NOMO-1 treated with dmso at 0.1 percent for 144 hours (cell line): ENCODE results near the gene DLEU7.

Experiments used
- DNase-seq: peaks from one replicate; lab custom pipeline; 2025; ENCODE audit not compliant: unreplicated experiment; lab: John Stamatoyannopoulos, UW

DLEU7 gene

GRCh38 chr13:50797091-50797490 lies 46.4 kb downstream of the DLEU7 start:
- no peak for DNase-seq

- no peak for DNase-seq
Observed at GRCh38 chr13:50796463-50796862, 47.0 kb downstream of the DLEU7 start.

- peak; percentile 17 for DNase-seq
Observed at GRCh38 chr13:50794226-50794625, 49.3 kb downstream of the DLEU7 start.

- DNase-seq = no peak
Observed at GRCh38 chr13:50793026-50793425, 50.5 kb downstream of the DLEU7 start.

- no peak for DNase-seq
Observed at GRCh38 chr13:50788551-50789210, 54.8 kb downstream of the DLEU7 start.

GRCh38 chr13:50787316-50788195 lies 55.9 kb downstream of the DLEU7 start:
- DNase-seq = no peak

GRCh38 chr13:50783717-50784290 lies 59.7 kb downstream of the DLEU7 start:
- no peak for DNase-seq

GRCh38 chr13:50783066-50783465 lies 60.4 kb downstream of the DLEU7 start:
- no peak for DNase-seq

GRCh38 chr13:50780201-50781015 lies 63.1 kb downstream of the DLEU7 start:
- no peak for DNase-seq

GRCh38 chr13:50779443-50780200 lies 63.9 kb downstream of the DLEU7 start:
- no peak for DNase-seq
